A549 treated with CpdA at 1 μM for 4 hours (cell line): Measurements from ENCODE around the gene C1QTNF6. TPM values are rescaled to one million over a fixed set of nuclear protein-coding genes. Genes with fewer than 3 reads are reported as not detected.

ENCODE experiments used
- total RNA-seq: library from RNA; stranded (reverse); fragments of 200-300 nt; extraction: Qiagen RNA extraction; gene quantifications from 5 replicates; pipeline ENCODE4 v1.2.3, GENCODE V29; 2022; ENCODE audit warnings: low read depth

Gene C1QTNF6
- 7.9 to 13.0 TPM (median 11.2 TPM) in 5 replicates for total RNA-seq

DNA sequence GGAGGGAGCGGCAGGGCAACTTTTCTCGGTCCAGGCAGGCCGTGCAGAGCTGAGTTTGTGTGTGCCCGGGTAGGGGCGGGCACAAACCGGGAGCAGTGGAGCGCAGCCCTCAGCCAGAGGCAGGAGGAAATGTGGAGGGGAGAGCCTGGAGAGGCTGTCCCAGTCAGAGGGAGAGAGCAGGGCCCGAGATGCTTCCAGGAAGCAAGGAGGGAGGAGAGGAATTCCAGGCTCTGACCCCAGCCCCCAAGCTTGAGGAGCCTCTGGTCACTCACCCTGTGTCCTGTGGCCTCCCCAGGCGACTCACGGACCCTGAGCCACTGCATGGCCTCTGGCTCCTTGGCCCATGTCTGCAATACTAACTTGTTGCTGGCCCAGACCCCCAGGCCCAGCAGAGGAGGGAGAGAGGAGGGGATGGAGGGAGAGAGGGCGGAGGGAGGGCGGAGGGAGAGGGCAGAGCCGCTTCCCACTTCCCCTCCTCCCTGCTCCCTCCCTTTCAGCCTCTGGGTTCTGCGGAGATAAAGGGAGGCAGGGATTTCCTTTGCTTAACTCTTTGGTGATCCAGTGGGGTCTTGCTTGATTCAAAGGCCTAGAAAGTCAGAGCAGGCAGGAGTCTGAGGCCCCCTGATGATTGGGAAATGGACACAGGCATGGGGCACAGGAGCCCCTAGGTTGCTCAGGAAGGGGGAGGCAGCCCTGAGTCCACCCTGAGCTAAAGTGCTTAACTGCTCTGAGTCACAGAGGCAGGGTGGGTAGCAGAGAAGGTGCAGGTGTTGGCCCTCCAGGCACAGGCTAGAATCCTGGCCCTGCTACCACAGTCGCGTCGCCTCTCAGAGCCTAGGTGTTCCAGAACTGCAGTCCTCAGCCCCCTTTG, at the start of gene C1QTNF6:
TSS of gene C1QTNF6 (minus strand) at position 357 of the 871 bp plus-strand sequence. CDS start at position 323, 34 bp downstream.

DNA sequence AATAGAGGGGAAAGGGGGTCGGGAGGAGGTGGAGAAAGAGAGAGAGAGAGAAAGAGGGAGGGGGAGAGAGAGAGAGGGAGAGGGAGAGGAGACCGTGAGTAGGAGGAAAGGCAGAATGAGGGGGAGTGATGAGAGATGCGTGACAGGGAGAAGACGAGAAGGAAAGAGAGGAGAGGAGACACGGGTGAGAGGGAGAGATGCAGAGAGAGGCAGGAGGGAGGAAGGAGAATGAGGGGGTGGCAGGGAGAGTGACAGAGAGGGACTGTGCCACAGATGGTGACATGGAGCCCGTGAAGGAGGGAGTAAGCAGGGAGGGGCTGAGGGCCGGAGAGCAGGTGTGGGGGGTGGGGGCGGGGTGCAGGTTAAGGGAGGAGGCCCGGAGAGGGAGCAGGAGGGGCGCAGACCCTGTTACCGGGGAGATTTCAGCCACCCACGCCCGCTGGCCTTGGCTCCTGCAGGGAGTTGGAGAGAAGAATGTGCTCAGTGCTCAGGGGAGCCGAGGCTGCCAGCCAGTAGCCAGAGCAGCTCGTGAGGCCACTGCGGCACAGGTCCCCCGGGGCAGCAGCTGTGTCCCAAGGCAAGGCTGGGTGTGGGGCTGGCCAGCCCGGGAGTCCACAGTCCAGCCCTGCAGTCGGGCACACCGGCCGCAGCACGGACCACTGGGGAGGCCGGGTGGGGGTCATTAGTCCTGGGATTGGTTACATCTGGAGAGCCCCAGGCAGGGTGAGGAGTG, 24.3 kb upstream of the C1QTNF6 start, which contains the start of gene SSTR3:
TSS of gene SSTR3 (minus strand) at position 304 of the 733 bp plus-strand sequence. CDS start 4,674 bp downstream, outside the sequence.

Other genes with a start within 250 kb of the C1QTNF6 start
- 38.2 to 52.2 TPM (median 50.0 TPM) in 5 replicates for gene TST, start 168.8 kb downstream of the C1QTNF6 start, total RNA-seq
- 36.7 to 74.6 TPM (median 65.0 TPM) in 5 replicates for gene MPST, start 168.5 kb downstream of the C1QTNF6 start, total RNA-seq
- gene KCTD17, start 136.5 kb downstream of the C1QTNF6 start, total RNA-seq, result 16.2 to 26.3 TPM (median 22.8 TPM) in 5 replicates
- 0.12 TPM in 1 of 5 replicates, not detected in the others for gene TMPRSS6, start 78.5 kb downstream of the C1QTNF6 start, total RNA-seq
- 0.06 to 0.48 TPM in 2 of 5 replicates, not detected in the others for gene IL2RB, start 38.3 kb downstream of the C1QTNF6 start, total RNA-seq
- not detected in 5 replicates for gene SSTR3, start 24.2 kb upstream of the C1QTNF6 start, total RNA-seq
- gene RAC2, start 56.0 kb upstream of the C1QTNF6 start, total RNA-seq, result 0.11 to 0.27 TPM (median 0.25 TPM) in 4 of 5 replicates, not detected in the other
- gene CYTH4, start 94.3 kb upstream of the C1QTNF6 start, total RNA-seq, result 0.82 to 1.2 TPM (median 1.0 TPM) in 5 replicates
- 5.8 to 9.0 TPM (median 8.2 TPM) in 5 replicates for gene ELFN2, start 239.2 kb upstream of the C1QTNF6 start, total RNA-seq